Epidermal melanocyte (primary cell): Measurements from ENCODE around the gene IGFBP6.
"Not testable (repeated sequence)": the region's sequence is repeated elsewhere in the genome, so short reads cannot be mapped to it uniquely, and the experiment has no call there.

Experiments
- DNase-seq: peaks from one replicate; pipeline ENCODE4 v3.0.0; 2011; ENCODE audit warnings: low spot score; ENCODE audit not compliant: insufficient read length

IGFBP6 gene

DNA sequence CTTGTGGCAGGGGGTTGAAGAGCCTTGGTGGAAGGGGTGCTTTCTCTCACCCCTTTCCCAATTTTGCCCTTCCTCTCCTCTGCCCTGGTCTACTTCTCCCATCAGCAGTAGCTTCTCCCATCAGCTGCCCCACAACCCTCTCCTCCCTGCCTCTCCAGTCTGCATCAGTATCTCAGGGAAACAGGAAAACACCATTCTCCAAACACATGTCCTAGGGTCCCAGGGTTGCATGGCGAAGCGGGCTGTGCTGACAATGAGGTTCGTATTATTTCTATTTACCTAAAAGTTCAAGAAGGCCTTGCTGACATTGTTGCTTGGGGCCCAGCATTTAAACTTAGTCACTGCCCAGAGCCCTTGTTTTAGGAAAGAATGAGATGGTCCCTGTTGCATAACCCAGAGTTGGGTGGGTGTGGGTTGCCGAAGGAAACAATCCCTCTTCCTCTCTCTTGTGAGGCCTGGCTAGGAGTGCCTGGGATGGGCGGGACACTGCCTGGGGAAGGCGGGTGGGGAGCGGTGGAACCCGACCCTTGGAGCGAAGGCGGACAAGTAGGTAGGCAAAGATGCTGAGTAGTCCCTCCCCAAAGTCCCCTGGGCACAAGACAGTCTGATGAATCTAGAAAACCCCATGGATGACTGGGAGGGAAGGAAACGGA is 1.3 kb upstream of the IGFBP6 start:
- DNase-seq, result peak; percentile 28

DNA sequence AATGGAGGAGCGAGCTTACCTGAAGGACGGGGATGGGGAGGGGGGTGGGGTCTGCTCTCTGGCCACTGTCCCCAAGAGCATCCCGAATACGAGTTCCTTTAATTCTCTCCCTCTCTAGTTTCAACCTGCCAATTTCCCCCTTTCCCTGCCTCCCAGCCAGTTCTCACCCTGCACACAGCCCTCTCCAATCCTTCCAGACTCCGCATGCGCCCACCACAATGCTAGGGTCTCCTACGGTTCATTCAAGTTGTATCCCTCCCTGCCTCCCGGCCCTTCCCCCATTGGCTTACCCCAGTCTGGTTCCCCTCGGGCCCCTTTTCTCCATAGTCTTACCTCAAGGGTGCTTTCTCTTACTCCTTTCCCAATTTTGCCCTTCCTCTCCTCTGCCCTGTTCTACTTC is 708 bp upstream of the IGFBP6 start:
- no peak for DNase-seq

DNA sequence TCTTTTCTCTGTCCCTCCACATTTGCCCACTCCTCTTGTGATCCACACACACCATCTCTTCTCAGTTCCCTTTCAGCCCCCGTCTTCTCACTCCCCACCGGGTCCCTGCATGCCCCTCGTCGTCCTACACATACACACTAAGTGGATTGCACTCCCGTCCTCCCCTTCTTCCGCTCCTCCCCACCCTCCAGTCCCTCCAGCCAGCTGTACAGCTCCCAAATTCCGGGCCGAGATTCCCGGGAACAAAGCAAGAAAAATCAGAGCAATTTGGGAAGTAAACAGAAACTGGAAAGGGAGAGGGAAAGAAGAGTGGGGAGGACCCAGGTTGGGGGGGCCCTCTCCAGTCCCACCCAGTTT is 282 bp upstream of the IGFBP6 start:
- no peak for DNase-seq

DNA sequence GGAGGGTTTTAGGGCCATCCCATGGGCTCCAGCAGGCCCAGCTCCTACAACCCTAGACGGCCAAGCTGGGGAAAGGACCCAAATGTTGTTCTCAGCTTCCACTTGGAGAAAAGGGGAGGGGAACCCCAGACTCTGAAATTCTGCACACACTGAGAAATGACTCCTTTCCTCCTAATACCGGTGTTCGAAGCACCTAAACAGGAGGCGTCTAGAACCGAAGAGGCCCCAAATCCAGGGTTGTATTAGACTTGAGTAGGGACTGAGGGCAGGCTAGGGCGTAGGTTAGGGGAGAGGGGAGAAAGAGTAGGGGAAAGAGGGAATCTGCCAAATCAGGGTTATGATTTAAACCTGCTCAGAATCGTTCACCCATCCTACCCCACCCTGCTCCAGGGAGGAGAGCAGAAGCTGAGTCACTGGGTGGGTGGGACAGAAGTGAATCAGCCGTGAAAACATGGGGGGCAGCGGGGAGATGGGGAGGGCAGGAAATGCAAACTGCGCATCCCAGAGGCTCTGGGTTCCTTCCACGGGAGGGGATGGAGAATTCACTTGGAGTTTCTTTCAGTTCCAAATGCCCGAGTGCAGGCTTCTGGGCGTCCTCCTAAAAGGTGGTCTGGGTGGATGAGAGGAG is 1.0 kb downstream of the IGFBP6 start:
- DNase-seq, result no peak

DNA sequence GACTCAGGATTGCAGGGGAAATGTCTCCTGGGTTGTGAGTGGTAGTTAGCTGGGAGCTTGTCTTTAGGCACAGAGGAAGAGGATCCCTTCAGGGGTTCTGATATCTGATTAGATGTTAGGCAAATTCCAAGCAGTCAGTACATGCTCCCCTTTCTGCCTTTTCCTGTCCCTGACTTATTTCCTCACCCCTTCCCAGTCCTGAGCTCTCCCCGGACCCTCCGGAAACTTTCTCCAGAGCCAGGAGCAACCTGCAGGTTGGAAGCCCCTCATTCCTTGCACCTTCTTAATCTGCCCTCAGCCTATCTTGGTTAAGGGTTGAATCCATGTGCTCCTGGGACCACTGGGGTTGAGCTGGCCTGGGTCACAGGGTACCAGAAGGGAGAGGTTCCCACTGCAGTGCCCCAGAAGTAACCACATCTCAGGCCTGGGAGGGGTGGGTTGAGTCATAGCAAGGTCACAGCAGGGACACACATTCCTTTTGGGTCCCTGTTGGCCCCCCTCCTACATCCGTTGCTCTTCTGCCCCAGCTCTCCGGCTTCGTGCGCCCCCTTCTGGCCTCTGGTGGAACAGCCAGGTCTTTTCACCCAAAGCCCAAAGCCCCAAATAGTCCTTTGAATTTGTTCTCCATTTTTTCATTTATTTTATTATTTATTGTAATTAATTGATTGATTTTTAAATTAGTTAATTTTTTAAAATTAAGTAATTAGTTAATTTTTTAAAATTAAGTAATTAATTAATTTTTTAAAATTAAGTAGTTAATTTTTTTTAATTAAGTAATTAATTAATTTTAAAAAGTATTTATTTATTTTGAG is 1.8 kb downstream of the IGFBP6 start:
- DNase-seq, result peak; percentile 97

DNA sequence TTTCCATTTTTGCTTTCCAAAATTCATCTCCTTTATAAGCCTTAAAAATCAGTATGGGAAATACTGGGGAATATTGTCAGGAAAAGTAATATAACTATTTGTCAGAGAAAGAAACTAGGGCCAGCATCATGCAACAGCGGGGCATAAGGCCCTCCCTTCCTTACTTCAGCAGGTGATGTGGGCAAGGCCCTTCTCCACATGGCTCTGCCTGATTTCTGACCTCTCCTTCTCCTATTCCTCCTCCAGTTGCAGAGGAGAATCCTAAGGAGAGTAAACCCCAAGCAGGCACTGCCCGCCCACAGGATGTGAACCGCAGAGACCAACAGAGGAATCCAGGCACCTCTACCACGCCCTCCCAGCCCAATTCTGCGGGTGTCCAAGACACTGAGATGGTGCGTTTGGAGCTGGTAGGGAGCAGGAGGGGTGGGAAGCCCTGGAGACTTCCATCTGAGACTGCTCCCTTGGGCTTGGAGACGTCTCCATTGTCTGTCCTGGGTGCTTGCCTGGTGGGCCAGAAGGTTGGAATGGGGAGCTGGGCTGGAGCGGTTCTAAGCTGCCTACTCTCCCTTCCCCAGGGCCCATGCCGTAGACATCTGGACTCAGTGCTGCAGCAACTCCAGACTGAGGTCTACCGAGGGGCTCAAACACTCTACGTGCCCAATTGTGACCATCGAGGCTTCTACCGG is 3.1 kb downstream of the IGFBP6 start:
- DNase-seq, result no peak

DNA sequence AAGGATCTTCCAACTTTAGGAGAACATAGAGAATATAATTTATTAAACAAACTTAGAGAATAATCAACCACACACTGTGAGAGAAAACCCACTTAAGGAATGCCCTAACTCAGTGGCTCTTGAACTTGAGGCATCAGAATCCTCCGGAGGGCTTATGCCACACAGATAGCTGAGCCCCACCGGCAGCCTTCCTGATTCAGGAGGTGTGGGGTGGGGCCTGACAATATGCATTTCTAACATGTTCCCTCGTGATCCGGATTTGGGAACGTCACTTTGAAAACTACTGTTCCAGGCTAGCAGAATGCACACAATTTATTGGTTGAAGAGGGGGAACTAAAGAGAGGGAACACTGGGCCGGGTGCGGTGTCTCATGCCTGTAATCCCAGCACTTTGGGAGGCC is 3.8 kb downstream of the IGFBP6 start:
- no peak for DNase-seq

DNA sequence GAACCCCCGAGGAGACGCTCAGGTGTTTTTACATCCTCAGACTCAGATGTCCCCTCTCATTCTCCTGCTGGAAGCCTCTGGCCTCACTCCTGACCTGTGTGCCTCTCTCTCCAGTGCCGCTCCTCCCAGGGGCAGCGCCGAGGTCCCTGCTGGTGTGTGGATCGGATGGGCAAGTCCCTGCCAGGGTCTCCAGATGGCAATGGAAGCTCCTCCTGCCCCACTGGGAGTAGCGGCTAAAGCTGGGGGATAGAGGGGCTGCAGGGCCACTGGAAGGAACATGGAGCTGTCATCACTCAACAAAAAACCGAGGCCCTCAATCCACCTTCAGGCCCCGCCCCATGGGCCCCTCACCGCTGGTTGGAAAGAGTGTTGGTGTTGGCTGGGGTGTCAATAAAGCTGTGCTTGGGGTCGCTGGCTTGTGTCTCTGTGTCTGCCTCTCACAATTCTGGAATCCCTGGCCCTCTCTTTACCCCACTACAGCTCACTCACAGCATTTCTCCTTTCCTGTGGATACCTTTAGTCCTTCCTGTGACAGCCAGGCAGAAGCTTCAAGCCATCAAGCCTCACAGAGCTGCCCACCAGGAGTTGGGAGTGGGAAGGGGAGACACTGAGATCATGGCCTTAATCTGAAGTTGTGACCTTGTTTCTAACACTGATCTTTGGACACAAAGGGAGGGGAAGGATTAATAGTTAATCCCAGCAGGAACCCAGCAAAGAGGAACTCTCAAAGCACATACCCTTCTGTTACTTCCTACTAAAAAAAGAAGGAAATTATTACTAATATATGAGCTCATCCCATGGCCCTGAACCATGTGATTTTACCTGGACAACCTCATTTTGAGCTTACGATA is 4.7 kb downstream of the IGFBP6 start:
- DNase-seq, result no peak

DNA sequence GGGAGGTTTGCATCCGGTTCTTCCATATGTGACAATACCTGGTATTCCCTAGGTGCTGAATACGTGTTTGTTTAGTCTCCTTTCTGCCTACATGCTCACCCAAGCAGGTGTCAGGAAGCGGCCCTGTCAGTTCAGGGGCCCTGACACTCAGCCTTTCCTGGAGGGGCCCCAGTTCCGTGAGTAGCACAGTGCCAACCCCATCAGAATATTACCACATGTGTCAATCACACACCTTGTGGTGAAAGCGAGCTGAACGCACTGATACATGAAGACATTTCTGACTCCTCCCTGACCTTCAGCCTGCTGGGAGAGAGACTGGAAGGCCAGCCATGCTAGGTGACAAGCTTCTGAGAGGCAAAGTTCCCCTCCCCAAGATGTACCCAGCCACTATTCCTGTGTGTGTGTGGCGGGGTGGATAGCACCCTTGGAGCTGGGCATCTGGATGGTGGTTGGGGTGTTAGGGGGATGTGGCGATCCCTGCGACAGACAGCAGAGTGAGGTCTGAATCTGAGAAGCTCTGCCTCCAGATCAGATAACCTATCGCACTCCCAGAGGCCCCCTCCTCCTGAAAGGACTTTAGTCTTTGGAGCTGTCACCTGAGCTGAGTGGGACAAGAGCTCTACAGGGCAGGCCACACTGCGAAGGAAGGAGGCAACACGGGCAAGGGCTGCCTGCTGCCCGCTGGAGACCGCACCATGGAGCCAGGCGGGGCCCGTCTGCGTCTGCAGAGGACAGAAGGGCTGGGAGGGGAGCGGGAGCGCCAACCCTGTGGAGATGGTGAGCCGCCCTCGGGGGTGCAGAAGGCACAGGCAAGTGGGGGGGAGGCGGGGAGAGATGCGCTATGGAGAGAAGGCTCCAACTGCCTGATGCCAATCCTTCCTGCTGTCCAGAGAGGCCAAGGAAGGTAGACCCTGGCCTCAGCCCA is 5.7 kb downstream of the IGFBP6 start, which contains the start of gene SOAT2:
TSS of gene SOAT2 (plus strand) at position 604 of the 925 bp plus-strand sequence. CDS start at position 696, 92 bp downstream.
- DNase-seq, result no peak

DNA sequence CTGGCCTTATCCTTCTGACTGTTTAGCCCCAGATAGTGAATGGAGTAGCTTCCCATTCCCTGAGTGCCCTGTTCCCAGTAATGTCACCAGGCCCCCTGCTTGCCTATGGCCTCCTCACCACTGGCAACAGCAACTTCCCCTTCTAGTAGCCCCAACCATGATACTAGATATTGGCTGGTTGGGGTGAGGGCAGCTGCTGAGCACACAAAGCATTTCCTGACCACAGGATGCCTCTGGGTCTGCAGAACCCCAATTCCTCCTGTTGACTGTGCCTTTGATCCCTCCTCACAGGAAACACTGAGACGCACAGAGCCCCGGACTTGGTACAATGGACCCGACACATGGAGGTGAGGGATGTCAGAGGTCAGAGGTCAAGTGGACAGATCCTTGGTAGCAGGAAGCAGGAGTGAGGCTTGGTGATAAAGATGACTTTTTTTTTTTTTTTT is 6.4 kb downstream of the IGFBP6 start:
- DNase-seq, result no peak

DNA sequence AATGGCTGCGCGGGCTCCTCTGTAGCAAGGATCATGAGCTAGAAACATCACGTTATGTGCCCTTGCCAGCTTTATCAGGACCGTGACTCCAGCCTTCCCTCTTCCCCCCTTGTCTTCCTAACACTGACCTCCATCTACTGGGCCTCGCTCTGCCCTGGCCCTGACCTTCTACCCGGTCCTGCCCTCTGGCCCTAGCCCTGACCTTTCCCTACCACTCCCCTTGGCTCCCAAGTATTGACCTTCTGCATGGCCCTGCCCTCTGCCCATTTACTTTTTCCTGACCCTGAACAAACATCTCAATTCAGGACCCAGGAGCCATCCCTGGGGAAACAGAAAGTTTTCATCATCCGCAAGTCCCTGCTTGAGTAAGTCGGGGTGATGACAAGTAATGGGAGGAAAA is 7.8 kb downstream of the IGFBP6 start:
- no peak for DNase-seq

DNA sequence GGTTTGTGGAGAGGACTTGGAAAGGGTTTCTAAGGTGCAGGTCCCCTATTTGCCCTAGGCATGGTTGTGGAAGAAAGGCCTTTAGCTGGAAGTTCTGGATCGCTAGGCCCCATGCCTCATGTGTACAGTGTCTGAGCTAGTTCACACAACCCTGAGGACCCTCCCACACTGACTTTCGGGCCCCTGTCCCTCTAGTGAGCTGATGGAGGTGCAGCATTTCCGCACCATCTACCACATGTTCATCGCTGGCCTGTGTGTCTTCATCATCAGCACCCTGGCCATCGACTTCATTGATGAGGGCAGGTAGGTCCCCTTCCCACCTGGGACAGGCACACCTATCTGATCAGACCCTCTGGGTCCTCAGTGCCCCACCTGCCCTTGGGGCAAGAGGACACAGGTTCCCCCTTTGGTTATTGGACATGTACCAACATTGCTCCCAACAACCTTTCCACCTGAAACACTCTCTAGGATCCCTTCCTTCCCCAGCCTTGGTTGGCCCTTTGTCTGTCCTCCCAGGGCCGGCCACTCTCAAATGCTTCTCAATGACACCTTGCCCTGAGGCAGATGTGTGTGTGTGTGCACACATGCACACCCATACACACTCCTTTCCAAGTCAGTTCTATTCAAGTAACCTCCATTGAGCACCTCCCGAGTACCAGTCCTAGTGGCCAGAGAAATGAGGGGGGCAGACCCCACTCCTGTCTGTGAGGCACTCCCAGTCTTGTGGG is 8.4 kb downstream of the IGFBP6 start:
- DNase-seq, result no peak

DNA sequence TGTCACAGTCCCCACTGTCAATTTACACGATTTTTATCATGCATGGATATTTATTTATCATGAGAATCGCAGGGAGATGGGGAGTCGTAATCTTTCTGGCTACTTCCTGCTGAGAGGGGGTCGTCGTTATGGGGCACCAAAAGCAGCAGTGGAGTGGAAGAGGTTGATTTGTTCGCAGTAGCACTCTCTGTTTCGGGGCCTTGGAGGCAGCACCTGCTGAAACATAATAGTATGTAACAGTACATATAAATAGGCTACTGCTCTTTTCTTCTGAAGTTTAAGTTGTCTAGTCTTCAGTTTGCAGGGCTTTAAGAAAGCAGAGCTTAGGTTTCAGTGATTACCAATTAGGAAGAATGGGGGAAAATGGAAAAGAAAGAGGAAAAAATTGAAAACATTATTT is 9.7 kb downstream of the IGFBP6 start:
- DNase-seq, result no peak

DNA sequence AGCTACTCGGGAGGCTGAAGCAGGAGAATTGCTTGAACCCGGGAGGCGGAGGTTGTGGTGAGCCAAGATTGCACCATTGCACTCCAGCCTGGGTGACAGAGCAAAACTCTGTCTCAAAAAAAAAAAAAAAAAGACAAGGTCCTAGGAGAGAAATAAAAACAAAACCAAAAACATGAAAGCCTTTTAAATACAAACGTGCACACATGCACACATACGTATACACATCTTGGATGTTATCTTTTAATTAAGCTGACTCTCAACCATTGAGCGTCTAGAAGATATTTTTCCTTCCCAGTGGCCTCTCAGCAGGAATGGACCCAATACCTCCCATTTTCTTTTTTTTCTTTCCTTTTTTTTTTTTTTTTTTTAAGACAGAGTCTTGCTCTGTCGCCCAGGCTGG is 15.0 kb downstream of the IGFBP6 start:
- not testable (repeated sequence) for DNase-seq

DNA sequence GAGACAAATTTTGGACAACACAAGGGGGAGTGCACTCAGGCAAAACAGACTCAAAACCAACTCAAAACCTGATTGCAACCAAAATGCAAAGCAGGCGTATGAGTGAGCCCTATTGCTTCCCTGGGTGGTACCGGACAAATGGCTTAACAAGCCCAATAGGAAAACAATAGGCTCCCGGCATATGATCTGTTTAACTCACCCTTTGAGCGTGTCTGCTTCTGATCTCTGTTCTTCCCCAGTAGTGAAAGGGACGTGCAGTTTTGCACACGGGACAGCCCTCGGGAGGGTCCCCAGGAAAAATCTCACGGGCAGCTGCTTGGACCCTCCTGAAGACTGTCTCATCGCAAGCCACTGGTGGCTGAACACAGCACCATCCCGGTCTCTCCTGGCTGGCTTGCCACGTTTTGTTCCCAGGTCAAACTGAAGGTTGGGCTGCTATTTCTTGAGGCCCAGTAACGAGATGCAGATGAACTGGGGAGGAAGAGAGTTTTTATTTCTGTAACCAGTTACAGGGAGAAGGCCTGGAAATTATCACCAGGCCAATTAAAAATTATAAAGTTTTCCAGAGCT is 15.8 kb downstream of the IGFBP6 start:
- DNase-seq, result no peak

DNA sequence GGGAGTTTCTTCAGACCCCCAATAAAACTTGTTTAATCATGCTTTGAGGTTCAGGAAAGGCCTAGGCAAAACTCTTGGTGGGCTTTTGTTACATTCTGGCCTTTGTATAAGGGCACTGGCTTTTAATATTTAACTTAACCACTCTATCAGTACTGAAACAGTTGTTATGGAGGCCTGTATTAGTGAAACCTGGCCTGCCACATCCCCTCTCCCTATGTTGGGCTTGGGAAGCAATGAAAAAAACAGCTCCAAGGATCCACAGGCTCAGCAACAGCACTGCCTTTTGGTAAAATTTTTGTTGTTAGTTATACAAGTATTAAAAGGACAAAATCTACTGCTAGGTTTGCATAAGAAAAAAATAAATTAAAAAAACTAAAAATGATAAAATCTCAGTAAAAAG is 16.5 kb downstream of the IGFBP6 start:
- no peak for DNase-seq

DNA sequence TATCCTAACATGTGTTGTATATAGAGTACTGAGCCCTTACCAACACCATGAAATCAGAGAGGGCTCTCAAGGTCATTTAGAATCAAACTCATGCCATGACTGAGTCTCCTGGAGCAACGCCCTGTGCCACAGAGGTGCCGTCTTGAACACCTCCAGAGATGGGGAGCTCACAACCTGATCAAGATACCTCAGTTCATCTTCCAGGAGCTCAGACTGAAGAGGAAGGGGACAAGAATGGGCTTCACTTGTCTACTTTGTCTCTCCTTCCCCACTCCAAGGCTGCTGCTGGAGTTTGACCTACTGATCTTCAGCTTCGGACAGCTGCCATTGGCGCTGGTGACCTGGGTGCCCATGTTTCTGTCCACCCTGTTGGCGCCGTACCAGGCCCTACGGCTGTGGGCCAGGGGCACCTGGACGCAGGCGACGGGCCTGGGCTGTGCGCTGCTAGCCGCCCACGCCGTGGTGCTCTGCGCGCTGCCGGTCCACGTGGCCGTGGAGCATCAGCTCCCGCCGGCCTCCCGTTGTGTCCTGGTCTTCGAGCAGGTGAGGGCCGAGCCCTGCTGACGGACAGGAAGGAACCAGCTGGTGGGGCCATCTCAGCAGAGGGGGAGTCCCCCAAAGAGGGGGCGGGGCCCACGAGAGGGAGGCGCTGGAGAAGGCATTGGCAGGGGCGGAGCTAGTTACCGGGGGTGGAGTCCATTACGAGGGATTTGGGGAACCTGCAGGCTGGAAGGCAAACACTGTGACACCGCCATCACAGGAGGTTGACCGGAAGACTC is 17.8 kb downstream of the IGFBP6 start:
- no peak for DNase-seq
